ENCODE measurements around the gene SLCO4A1.

Gene SLCO4A1

GRCh38 chr20:62642051-62642665 is at the start of gene SLCO4A1:
Gene SLCO4A1, plus strand, starts transcription at chr20:62642503. Its CDS starts 13,952 bp downstream, at chr20:62656455.
- DNase-seq, result peak; percentile 72

GRCh38 chr20:62592506-62593177 is 49.7 kb upstream of the SLCO4A1 start:
- DNase-seq, result no peak

DNA sequence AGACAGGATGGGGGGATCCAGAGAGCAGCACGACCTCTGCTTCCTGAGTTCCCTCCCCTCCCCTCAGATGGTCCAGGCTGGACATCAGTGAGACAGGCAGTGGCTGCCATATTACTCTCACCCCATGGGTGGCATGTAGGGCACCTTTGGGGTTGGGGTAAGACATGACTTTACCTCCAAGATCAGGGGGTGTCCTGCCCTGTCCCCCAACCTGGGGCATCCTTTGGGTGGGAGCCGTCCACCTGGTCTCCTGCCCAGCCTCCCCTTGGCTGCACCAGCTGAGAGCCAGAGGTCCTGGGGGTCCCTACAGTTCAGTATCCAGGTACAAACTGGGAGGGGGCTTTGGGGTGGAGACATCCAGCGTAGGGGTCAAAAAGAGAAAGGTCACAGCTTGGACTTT is 48.7 kb upstream of the SLCO4A1 start:
- no peak for DNase-seq

GRCh38 chr20:62595069-62595468 is 47.2 kb upstream of the SLCO4A1 start:
- no peak for DNase-seq

GRCh38 chr20:62595491-62595890 is 46.8 kb upstream of the SLCO4A1 start:
- no peak for DNase-seq

DNA sequence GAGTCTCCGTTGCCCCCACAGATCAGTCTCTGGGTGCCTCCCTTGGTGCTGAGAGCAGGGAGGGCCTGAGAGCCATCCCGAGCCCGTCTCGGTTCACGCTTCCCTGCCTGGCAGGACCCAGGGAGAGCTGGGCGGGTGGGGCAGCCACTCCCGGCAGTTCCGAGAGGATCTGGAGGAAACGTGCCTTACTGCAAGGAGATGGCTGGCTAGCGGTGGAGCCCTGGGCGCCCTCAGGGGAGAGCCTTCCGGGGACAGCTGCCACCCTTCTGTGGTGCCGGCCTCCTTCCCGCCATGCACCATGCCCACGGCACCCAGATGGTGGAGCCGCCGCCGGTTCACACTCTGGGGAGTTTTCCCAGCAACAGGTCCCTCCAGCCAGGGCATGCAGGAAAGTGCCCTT is 45.8 kb upstream of the SLCO4A1 start:
- DNase-seq, result no peak

DNA sequence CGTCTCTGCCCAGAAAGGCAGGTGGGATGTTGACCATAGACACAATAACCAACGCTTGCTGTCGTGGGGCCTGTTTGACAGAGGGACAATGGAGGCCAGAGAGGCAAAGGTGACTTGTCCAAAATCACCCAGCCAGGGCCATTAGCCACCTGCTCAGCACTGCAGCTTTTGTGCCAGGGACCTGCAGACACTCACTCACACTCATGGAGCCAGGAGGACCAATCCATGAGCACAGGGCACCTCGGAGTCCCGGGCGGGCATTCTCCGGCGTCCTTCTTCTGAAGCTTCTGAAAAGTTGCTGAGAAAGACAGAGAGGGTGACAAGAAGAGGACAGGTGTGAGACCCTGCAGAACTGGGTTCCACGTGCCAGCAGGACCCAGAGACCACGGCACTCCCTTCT is 45.4 kb upstream of the SLCO4A1 start:
- DNase-seq, result no peak

DNA sequence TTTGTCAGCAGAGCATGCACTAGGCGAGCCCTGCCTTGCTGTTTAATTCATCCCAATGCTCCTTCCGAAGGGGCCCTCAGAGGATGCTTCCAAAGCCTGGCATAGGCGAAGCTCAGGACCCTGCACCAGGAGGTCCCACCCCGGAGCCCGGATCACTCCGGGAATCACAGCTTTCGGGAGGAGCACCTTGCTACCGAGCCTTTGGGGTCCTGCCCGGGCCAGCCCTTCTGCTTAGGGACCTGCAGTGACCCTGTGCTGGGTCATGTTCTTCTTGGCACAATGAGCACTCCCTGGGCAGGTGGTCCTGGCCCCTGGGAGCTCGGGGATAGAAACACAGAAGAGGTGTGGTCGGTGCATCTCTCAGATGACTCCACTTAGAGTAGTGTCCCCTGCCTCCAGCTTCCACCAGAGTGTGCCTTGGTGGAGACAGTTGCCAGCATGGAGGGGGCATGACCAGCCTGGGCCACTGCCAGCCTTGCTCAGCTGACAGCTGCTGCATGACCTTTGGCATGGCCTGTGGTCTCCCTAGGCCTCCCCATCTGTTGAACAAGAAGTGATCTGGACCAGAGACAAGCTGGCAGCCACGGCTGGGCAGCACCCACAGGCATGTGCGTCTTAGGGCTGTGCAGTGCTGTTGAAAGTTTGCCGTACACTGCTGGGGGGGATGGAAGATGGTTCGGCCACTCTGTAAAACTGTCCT is 44.7 kb upstream of the SLCO4A1 start:
- no peak for DNase-seq

GRCh38 chr20:62598761-62599194 is 43.5 kb upstream of the SLCO4A1 start:
- DNase-seq, result no peak

DNA sequence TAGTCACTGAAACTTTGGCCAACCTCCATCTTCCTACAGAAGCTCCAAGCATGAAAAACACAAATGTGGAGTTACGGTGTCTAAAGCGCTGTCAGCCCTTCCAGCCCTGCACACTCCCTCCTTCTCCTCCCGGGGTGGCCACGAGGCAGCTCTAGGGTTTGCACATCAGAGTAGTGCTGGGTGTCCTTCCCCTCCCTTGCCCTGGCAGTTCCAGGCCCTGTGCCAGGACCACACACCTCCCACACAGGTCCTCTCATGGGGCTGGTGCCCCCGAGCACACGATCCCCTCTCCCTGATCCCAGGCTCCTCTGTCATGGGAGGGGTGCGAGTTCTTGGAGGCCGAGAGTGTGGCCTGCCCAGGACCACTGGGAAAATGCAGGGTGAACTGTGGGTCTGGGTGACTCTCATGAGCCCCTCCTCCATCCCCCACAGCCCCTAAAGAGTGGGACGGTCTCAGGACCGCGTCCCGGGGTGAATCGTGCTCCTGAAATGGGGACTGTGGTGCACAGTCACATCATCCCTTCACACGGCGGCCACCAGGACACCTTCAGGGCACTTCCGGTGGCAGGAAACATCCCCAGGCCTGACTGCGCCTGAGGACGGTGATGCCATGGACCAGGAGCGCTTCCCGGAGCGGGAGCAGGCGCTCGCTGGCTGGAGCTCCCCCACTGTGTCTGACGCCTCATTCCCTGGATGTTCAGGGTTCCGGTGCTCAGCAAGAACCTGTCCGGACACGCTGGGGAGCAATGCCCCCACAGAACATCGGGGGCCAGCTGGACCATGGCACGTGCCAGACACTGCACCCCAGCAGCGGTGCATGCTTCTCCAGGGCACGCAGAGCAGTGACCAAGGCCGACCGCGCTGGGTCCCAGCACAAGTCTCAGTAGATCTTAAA is 42.8 kb upstream of the SLCO4A1 start:
- no peak for DNase-seq

- DNase-seq, result no peak
Measured at GRCh38 chr20:62601172-62601571, 41.1 kb upstream of the SLCO4A1 start.

DNA sequence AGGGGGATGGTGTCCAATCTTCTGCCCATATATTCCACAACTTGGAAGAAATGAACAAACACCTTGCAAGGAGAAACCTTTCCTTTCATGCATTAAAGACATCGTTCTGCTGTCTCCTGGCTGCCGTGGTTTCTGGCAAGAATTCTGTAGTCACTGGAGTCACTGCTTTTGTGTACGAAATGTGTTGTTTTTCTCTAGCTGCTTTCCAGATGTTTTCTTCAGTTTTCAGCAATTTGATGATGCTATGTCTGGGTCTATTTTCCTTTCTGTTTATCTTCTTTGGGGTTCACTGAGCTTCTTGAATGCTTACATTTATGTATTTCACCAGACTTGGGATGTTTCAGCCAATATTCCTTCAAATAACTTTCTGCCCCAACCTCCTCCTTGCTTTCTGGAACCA is 40.6 kb upstream of the SLCO4A1 start:
- DNase-seq, result no peak

DNA sequence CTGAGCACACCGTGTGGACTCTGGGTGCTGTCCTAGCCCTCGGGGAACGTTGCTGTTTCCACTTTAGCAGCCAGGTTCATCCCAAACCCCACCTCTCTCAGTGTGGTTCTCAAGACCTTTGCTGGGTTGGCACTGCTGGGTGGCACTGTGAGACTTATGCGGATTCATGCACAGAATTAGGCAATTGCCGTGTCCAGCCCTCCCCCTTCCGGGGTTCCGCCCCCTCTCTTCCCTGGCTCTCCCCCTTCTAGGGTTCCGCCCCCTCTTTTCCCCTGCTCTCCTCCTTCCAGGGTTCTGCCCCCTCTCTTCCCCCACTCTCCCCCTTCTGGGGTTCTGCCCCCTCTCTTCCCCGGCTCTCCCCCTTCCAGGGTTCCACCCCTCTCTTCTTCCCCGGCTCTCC is 39.8 kb upstream of the SLCO4A1 start:
- DNase-seq, result no peak

GRCh38 chr20:62603021-62603906 is 39.0 kb upstream of the SLCO4A1 start:
- no peak for DNase-seq

- no peak for DNase-seq
Measured at GRCh38 chr20:62603907-62604785, 38.2 kb upstream of the SLCO4A1 start.

DNA sequence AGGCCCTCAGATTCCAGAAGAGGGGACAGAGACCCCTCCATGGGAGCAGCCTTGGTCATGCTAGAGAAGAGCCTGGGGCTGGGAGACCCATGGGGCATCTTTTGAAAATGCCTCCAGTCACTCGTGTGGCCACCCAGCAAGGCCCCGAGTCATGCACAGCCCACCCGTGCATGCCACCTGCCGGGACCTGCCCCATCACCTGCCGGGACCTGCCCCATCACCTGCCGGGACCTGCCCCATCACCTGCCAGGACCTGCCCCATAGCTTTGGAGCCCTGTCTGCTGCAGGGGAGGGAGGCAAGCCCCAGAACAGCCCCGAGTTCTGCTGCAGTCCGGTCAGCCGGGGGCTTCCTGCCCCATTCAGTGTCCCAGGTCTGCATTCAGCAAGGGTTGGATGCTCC is 37.5 kb upstream of the SLCO4A1 start:
- DNase-seq, result no peak

GRCh38 chr20:62605236-62605943 is 36.9 kb upstream of the SLCO4A1 start:
- DNase-seq, result no peak

- DNase-seq, result no peak
Measured at GRCh38 chr20:62606016-62606415, 36.3 kb upstream of the SLCO4A1 start.

GRCh38 chr20:62606551-62607201 is 35.6 kb upstream of the SLCO4A1 start:
- no peak for DNase-seq
